HEK293 (cell line): ENCODE results near the gene USP13.

Source experiments
- CTCF ChIA-PET: fragments of 350-600 bp; formaldehyde crosslinking; extraction: SDS; loops from one replicate; lab custom pipeline; 2021; ENCODE audit warnings: antibody characterized with exemption; lab: Yijun Ruan, JAX
- POLR2A ChIA-PET: fragments of 300-600 bp; formaldehyde crosslinking; extraction: SDS; loops from one replicate; lab custom pipeline; 2020; ENCODE audit warnings: antibody characterized with exemption, inconsistent platforms; lab: Yijun Ruan, JAX
- H3K27ac ChIP-seq: fragments of 200-500 bp; sonication (Bioruptor generic); 2 replicates; pipeline ENCODE4 v1.5.1; 2014; ENCODE audit warnings: low read depth, low read length, control low read depth, inconsistent platforms; ENCODE audit errors: extremely low read depth
- H3K36me3 ChIP-seq, 2 experiments: fragments of 200-500 bp in 1 of 2; sonication (Bioruptor generic) in 1 of 2; 1 replicate in 1 of 2; 2 replicates in 1 of 2; pipeline ENCODE4 v1.5.1; 2014 to 2017; ENCODE audit warnings: inconsistent platforms in 2 of 2, low read length in 2 of 2; ENCODE audit not compliant: control insufficient read depth in 2 of 2, insufficient read depth in 1 of 2
- H3K4me1 ChIP-seq: fragments of 200-500 bp; sonication (Bioruptor generic); 2 replicates; pipeline ENCODE4 v1.5.1; 2014; ENCODE audit warnings: mild to moderate bottlenecking, low read length, inconsistent platforms; ENCODE audit not compliant: control insufficient read depth, insufficient read depth
- H3K4me3 ChIP-seq: 2 replicates; pipeline ENCODE4 v1.5.1; 2011; ENCODE audit warnings: low read depth, mild to moderate bottlenecking, control low read depth, low read length, moderate library complexity
- H3K9me3 ChIP-seq: fragments of 200-500 bp; sonication (Bioruptor generic); 2 replicates; pipeline ENCODE4 v1.5.1; 2014; ENCODE audit warnings: low read depth, low read length, inconsistent platforms; ENCODE audit not compliant: control insufficient read depth, insufficient read depth
- CTCF ChIP-seq: fragments of 450-650 bp; formaldehyde crosslinking; IDR thresholded peaks from 2 replicates; pipeline ENCODE4 v1.5.1; 2016; ENCODE audit warnings: missing biosample characterization, missing genetic modification characterization
- ELK4 ChIP-seq: IDR thresholded peaks from 2 replicates; pipeline ENCODE4 v1.6.1; 2011; ENCODE audit warnings: mild to moderate bottlenecking, low read depth, low read length, borderline replicate concordance
- GLIS1 ChIP-seq: fragments of 450-650 bp; formaldehyde crosslinking; IDR thresholded peaks from 2 replicates; pipeline ENCODE4 v1.5.1; 2016; ENCODE audit warnings: missing biosample characterization, missing genetic modification characterization
- KLF17 ChIP-seq: fragments of 450-650 bp; formaldehyde crosslinking; IDR thresholded peaks from 2 replicates; pipeline ENCODE4 v1.5.1; 2016; ENCODE audit warnings: missing biosample characterization, missing genetic modification characterization
- MZF1 ChIP-seq: fragments of 450-650 bp; formaldehyde crosslinking; IDR thresholded peaks from 2 replicates; pipeline ENCODE4 v1.5.1; 2017; ENCODE audit warnings: missing biosample characterization, missing genetic modification characterization, borderline replicate concordance
- PRDM10 ChIP-seq: fragments of 450-650 bp; formaldehyde crosslinking; IDR thresholded peaks from 2 replicates; pipeline ENCODE4 v1.5.1; 2016; ENCODE audit warnings: missing biosample characterization, missing genetic modification characterization
- PRDM6 ChIP-seq: fragments of 450-650 bp; formaldehyde crosslinking; IDR thresholded peaks from 2 replicates; pipeline ENCODE4 v1.5.1; 2017; ENCODE audit warnings: missing biosample characterization, missing genetic modification characterization
- ZNF132 ChIP-seq: fragments of 450-650 bp; formaldehyde crosslinking; IDR thresholded peaks from 2 replicates; pipeline ENCODE4 v1.5.1; 2017; ENCODE audit warnings: missing biosample characterization, missing genetic modification characterization, borderline replicate concordance
- ZNF169 ChIP-seq: fragments of 450-650 bp; formaldehyde crosslinking; IDR thresholded peaks from 2 replicates; pipeline ENCODE4 v1.5.1; 2016; ENCODE audit warnings: missing biosample characterization, missing genetic modification characterization
- ZNF214 ChIP-seq: fragments of 450-650 bp; formaldehyde crosslinking; IDR thresholded peaks from 2 replicates; pipeline ENCODE4 v1.5.1; 2017; ENCODE audit warnings: missing biosample characterization, mild to moderate bottlenecking, missing genetic modification characterization, borderline replicate concordance
- ZNF221 ChIP-seq: fragments of 450-650 bp; formaldehyde crosslinking; IDR thresholded peaks from 2 replicates; pipeline ENCODE4 v1.5.1; 2017; ENCODE audit warnings: missing biosample characterization, missing genetic modification characterization, borderline replicate concordance
- ZNF335 ChIP-seq: fragments of 450-650 bp; formaldehyde crosslinking; conservative IDR thresholded peaks from 2 replicates; pipeline ENCODE4 v1.5.1; 2016; ENCODE audit warnings: missing biosample characterization, missing genetic modification characterization
- ZNF513 ChIP-seq: fragments of 450-650 bp; IDR thresholded peaks from 2 replicates; pipeline ENCODE4 v1.5.1; 2018; ENCODE audit warnings: missing biosample characterization, missing genetic modification characterization
- ZNF518A ChIP-seq: fragments of 450-650 bp; formaldehyde crosslinking; conservative IDR thresholded peaks from 2 replicates; pipeline ENCODE4 v1.5.1; 2016; ENCODE audit warnings: low read depth, missing biosample characterization, missing genetic modification characterization
- ZNF558 ChIP-seq: fragments of 450-650 bp; formaldehyde crosslinking; IDR thresholded peaks from 2 replicates; pipeline ENCODE4 v1.5.1; 2016; ENCODE audit warnings: missing biosample characterization, missing genetic modification characterization
- ZNF654 ChIP-seq: fragments of 450-650 bp; formaldehyde crosslinking; IDR thresholded peaks from 2 replicates; pipeline ENCODE4 v1.5.1; 2016; ENCODE audit warnings: low read depth, missing biosample characterization, missing genetic modification characterization
- ZNF670 ChIP-seq: fragments of 450-650 bp; formaldehyde crosslinking; IDR thresholded peaks from 2 replicates; pipeline ENCODE4 v1.5.1; 2016; ENCODE audit warnings: missing biosample characterization, missing genetic modification characterization, low read depth
- ZNF701 ChIP-seq: fragments of 450-650 bp; formaldehyde crosslinking; IDR thresholded peaks from 2 replicates; pipeline ENCODE4 v1.5.1; 2016; ENCODE audit warnings: missing biosample characterization, missing genetic modification characterization
- ZNF837 ChIP-seq: fragments of 450-650 bp; formaldehyde crosslinking; IDR thresholded peaks from 2 replicates; pipeline ENCODE4 v1.5.1; 2016; ENCODE audit warnings: missing biosample characterization, missing genetic modification characterization
- ZSCAN18 ChIP-seq: fragments of 450-650 bp; formaldehyde crosslinking; IDR thresholded peaks from 2 replicates; pipeline ENCODE4 v1.5.1; 2016; ENCODE audit warnings: missing biosample characterization, missing genetic modification characterization

The USP13 gene

GRCh38 chr3:179801263-179801662 is 148.4 kb downstream of the USP13 start:
- H3K27ac ChIP-seq, result no peak overlapping the region
- H3K4me1 ChIP-seq, result no peaks in the 10 kb centered on the region
- ChIA-PET POLR2A (no interaction called here), CTCF (no interaction called here)
- H3K36me3 ChIP-seq, result no peaks in the 10 kb centered on the region
- no peak overlapping the region for H3K4me3 ChIP-seq
- no peaks in the 10 kb centered on the region for H3K9me3 ChIP-seq
- TF ChIP-seq ZNF670 (tag by site-specific recombination), result no peak
- TF ChIP-seq ZSCAN18 (tag by site-specific recombination), result no peak
- no peak for TF ChIP-seq ELK4
- TF ChIP-seq ZNF558 (tag by site-specific recombination), result no peak
- TF ChIP-seq ZNF837 (tag by site-specific recombination), result no peak
- no peak for TF ChIP-seq ZNF221 (tag by site-specific recombination)
- no peak for TF ChIP-seq KLF17 (tag by site-specific recombination)
- TF ChIP-seq GLIS1 (tag by site-specific recombination), result no peak
- TF ChIP-seq ZNF518A, result no peak
- TF ChIP-seq PRDM10, result no peak
- TF ChIP-seq ZNF654, result no peak
- TF ChIP-seq MZF1 (tag by site-specific recombination), result no peak
- no peak for TF ChIP-seq ZNF513 (tag by site-specific recombination)
- no peak for TF ChIP-seq ZNF701 (tag by site-specific recombination)
- TF ChIP-seq CTCF, result no peak
- TF ChIP-seq PRDM6 (tag by site-specific recombination), result no peak
- TF ChIP-seq ZNF169 (tag by site-specific recombination), result no peak
- TF ChIP-seq ZNF335, result no peak
- TF ChIP-seq ZNF214 (tag by site-specific recombination), result no peak
- no peak for TF ChIP-seq ZNF132
